Measurements from ENCODE around the gene C17orf50.

C17orf50 gene

DNA sequence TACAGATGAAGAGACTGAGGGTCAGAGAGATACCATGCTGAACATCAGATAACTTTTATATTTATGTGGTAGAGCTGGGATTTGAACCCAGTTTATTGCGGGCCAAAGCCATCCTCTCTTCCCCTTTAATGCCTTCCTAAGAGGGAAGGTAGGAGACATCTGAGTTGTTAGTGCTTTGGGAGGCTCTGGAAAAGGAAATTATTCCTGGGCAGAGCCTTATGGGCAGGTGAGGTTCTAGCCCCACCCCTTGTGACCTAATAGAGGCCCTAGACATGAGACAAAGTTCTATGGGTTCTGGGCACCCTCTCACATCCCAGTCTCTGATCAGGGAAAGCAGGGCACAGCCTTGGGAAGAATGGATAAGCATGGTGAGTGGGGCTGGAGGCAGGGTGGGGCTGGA is at the start of gene C17orf50:
Gene C17orf50 (plus strand): TSS at position 301 of the 400 bp plus-strand sequence. CDS start 55 bp downstream, at position 356.
- no peak for DNase-seq (ENCODE audit: low read depth)

- DNase-seq (ENCODE audit: low read depth): no peak
Observed at GRCh38 chr17:35710950-35711349, 49.7 kb upstream of the C17orf50 start.

GRCh38 chr17:35713069-35713728 is 47.5 kb upstream of the C17orf50 start:
- no peak for DNase-seq (ENCODE audit: low read depth)

DNA sequence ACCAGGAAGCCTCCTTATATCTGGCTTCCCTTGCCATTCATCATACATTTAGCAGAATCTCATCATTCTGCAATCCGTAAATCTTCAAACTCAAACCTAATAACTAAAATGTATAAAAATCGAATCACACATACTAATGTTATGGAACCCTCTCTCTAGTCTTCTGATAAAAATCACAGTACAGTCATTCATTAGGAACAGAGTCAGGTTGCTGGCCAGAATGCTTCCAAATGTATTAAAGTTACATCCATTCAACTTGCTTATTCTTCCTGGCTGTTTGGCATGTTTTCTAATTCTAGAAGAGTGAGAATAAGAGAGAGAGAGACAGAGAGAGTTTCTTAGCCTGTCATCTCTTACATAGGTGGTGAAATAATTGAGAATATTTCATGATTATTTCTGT is 45.7 kb upstream of the C17orf50 start:
- DNase-seq (ENCODE audit: low read depth): no peak

- no peak for DNase-seq (ENCODE audit: low read depth)
Observed at GRCh38 chr17:35715416-35715815, 45.3 kb upstream of the C17orf50 start.

- DNase-seq (ENCODE audit: low read depth): no peak
Observed at GRCh38 chr17:35716173-35716572, 44.5 kb upstream of the C17orf50 start.

DNA sequence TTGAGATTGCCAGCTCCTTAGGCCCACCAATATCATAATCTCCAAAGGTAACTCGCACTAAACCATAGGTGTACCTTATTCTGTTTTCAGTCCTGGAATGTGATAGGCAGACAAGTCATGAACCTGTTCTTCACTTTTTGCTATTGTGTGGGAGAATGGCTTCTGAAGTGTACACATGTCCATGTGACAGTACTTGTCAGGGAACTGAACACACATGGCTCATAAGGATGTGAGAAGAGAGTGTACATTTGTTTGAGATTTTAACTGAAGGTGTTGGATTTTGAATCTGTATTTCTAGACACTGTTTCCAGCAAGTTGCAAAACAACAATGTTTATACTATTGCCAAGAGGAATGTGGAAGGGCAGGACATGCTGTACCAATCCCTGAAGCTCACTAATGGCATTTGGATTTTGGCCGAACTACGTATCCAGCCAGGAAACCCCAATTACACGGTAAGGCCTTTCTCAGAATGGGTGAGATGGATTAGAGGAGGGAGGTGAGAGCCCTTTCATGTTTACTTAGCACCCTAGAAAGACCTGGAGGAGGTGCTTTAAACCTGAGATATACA is 43.7 kb upstream of the C17orf50 start:
- DNase-seq (ENCODE audit: low read depth): no peak

GRCh38 chr17:35717475-35717874 is 43.2 kb upstream of the C17orf50 start:
- DNase-seq (ENCODE audit: low read depth): no peak

GRCh38 chr17:35723735-35724134 is 37.0 kb upstream of the C17orf50 start:
- no peak for DNase-seq (ENCODE audit: low read depth)

GRCh38 chr17:35725058-35725457 is 35.6 kb upstream of the C17orf50 start:
- no peak for DNase-seq (ENCODE audit: low read depth)

GRCh38 chr17:35725802-35726126 is 34.9 kb upstream of the C17orf50 start:
- DNase-seq (ENCODE audit: low read depth): no peak

DNA sequence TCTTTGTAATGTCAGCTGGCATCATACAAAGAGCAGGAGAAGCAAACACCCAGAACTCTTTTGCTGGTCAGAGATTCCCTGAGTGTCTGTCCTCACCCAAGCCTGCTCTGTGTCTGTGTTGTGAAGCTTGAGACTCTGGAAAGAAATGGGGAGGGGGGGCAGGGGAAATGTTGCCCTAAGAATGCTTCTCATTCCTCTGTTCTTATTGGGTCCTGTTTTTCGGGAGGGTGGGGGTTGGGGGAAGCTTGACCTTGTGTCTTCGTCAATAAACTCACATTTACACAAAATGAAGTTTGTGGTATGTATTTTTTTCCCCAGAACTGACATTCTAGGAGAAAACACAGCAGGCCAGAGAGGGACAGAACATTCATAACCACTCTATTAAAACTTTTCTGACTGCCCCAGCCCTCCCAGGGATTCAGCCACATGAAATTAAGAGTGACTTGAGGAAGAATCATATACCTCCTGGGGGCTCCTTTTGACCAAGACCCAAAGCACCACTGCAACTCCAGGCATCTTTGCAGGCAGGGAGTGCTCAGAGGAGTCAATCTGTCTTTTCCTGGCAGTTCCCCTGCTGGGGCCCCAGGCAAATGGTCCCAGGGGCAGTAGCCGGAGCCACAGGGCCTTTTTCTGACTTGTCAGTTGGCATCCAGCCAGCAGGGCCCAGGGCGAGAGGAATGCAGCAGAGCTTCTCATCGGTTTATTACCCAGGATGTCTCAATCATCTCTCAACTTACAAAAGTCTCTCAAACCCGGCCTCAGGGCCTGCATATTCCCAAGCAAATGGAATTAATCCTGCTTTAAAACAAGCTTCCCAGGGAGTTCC is 34.3 kb upstream of the C17orf50 start:
- DNase-seq (ENCODE audit: low read depth): no peak

GRCh38 chr17:35726953-35727460 is 33.7 kb upstream of the C17orf50 start:
- DNase-seq (ENCODE audit: low read depth): no peak

DNA sequence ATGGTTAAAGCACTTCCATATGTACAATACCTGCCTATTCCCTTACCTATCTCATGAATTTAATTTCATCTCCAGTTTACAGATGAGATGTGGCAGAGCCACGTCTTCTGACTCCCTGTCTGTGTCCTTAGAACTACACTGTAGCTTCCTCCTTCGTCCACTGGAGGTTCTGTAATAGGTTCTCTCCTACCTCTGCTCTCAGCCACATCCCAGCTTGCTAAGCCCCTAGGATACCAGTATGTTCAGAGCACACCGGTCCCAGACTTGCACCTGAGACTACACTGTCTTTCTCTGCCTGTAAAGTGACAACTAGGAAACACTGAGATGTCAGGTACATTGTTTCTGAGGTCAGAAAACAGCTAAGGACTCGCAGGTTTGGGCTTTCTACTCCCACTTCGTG is 33.1 kb upstream of the C17orf50 start:
- no peak for DNase-seq (ENCODE audit: low read depth)

DNA sequence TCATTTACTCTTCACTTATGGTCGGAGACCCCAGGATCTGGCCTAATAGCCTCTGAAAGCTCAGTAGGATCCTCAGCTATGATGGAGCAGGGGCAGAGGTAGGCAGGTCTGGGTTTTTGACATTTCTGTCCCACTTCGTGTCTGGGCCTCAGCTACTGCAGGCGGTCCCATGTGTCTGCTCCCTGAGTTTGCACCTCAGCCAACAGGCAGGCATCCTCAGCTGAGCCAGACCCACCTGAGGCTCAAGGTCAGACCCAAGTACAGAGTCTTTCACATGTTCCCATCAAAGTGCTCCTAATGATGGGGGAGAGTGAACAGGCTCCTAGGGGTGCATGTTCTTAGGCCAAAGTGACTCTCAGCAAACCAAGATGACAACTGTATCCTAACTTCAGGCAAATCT is 32.1 kb upstream of the C17orf50 start:
- no peak for DNase-seq (ENCODE audit: low read depth)

GRCh38 chr17:35729405-35729833 is 31.3 kb upstream of the C17orf50 start:
- no peak for DNase-seq (ENCODE audit: low read depth)

- no peak for DNase-seq (ENCODE audit: low read depth)
Observed at GRCh38 chr17:35730400-35731005, 30.2 kb upstream of the C17orf50 start.

DNA sequence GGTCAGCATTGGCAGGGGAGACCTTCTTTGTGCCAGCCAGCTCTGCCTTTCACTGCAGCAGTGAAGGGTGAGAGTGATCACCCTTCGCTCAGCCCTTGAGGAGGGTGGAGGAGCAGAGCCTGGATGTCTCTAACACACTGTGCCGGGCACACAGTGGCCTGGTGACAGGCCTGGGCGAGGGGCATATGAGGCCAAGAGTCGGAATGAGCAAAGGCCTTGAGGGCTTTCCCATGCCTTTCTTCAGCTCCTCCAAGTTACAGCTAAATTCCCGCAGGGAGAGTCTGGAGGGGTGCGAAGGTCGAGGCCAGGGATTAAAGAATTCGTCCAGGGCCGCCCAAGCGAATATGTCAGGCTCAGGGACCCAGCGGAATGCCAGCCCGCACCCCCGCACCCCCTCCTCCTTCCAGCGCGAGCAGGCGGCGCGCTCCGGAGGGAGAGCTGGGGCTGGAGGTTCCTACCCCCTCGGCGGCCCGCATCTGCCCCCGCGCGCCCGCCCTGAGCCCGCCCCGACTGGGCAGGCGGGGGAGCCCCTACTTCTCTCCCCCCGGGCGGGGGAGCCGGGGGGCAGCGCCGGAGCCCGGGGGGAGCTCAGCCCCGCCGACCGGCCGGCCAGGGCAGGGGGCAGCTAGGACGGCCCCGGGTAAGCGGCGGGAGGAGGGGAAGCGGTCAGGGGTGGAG is 29.3 kb upstream of the C17orf50 start, which contains the start of gene RASL10B:
Gene RASL10B (plus strand): TSS at position 401 of the 678 bp plus-strand sequence. CDS start 3,546 bp downstream, outside the sequence.
- DNase-seq (ENCODE audit: low read depth): no peak

DNA sequence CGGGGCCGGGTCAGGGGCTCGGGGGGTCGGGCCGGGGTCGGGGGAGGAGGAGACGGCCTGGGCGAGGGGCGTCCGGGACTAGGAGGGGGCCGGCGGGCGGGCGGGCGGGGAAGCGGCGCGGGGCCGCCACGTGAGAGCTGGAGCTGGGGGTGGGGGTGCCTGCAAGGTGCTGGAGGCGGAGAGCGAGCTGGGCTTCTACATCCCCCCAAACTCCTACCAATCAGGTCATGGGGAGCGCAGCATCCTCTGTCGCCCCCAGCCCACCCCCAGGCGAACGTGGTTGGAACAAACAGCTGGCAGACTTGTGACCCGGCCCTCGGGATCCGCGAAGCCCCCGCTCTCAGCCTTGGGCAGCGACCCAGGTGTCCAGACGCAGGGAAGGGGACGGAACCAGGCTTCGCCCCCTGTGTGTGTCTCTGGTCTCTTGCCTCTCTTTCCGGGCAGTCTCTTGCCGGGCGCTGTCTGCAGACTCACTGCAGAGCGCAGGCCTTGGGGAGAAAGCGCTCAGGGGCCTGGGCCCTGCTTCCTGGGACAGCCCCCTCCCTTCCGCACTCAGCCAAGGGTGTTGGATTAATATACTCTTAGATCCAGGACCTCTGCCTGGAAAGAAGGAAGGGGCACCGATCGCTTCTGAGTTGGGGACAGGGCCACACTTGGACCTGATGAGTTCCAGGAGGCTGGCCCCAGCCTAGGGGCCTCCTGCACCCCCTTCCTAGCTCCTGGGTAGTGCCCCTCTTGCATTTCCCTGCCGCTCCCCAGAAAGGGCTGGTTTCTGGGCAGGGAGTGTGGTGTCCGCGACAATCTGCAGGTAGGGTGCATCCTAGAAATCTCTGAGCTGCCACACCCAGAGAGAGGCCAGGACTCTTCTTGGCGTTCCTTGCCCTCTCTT is 28.5 kb upstream of the C17orf50 start:
- DNase-seq (ENCODE audit: low read depth): no peak

DNA sequence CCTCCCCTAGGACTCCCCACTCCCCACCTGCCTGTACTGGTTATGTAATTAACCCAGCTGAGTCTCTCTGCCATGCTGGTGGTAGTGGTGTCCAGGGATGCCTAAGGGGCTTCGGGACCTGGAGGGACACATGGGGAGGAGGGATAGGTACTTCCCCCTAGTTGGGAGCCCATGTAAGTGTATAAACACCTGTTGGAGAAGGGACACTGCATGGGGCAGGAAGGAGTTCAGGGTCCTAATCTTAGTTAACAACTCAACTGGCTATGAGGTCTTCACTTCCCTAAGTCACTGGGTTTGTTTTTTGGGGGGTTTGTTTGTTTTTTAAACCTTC is 27.9 kb upstream of the C17orf50 start:
- no peak for DNase-seq (ENCODE audit: low read depth)

DNA sequence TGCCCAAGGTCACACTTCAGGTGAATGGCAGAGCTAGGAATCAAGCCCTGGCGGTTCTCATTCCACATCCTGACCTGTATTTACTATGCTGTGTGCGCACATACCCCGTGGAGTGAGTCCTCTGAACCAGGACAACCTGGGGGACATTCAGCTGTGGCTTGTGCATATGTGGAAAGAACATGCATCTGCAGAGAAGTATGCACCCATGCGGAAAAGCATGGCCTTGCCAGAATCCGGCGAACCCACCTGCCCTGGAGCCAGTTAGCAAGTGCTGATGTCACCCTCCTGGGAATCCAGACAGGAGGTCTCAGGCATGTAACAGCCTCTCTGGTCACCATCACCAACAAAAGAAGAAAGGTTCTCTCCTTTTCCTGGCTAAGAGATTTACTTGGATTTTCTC is 27.3 kb upstream of the C17orf50 start:
- DNase-seq (ENCODE audit: low read depth): no peak

Measured in stimulated activated CD8-positive, alpha-beta memory T cell treated with anti-CD3 and anti-CD28 coated beads, Interleukin-15, amount 100 ng/mL, for 24 hours (primary cell).